ENCODE data around the gene UBE3B.

UBE3B gene

GRCh38 chr12:109548258-109548657 lies 70.8 kb downstream of the UBE3B start:
- H3K4me3 ChIP-seq (ENCODE audit: low read depth, low read length) = no peak overlapping the region
- TF ChIP-seq CTCF (IDR thresholded peaks at IDR 0.05; ENCODE audit: borderline replicate concordance, insufficient read depth, low read depth, low read length) = no peak

GRCh38 chr12:109549613-109550270 lies 72.3 kb downstream of the UBE3B start:
- TF ChIP-seq CTCF (IDR thresholded peaks at IDR 0.05; ENCODE audit: borderline replicate concordance, insufficient read depth, low read depth, low read length) = no peak
- H3K4me3 ChIP-seq (ENCODE audit: low read depth, low read length) = no peak overlapping the region

- TF ChIP-seq CTCF (IDR thresholded peaks at IDR 0.05; ENCODE audit: borderline replicate concordance, insufficient read depth, low read depth, low read length) = no peak
- no peak overlapping the region for H3K4me3 ChIP-seq (ENCODE audit: low read depth, low read length)
Measured at GRCh38 chr12:109550281-109550680, 72.8 kb downstream of the UBE3B start.

- H3K4me3 ChIP-seq (ENCODE audit: low read depth, low read length) = no peak overlapping the region
- no peak for TF ChIP-seq CTCF (IDR thresholded peaks at IDR 0.05; ENCODE audit: borderline replicate concordance, insufficient read depth, low read depth, low read length)
Measured at GRCh38 chr12:109551108-109551507, 73.7 kb downstream of the UBE3B start.

- no peak for TF ChIP-seq CTCF (IDR thresholded peaks at IDR 0.05; ENCODE audit: borderline replicate concordance, insufficient read depth, low read depth, low read length)
Measured at GRCh38 chr12:109552971-109553370, 75.5 kb downstream of the UBE3B start.

GRCh38 chr12:109553483-109553882 lies 76.0 kb downstream of the UBE3B start:
- TF ChIP-seq CTCF (IDR thresholded peaks at IDR 0.05; ENCODE audit: borderline replicate concordance, insufficient read depth, low read depth, low read length) = no peak
- H3K4me3 ChIP-seq (ENCODE audit: low read depth, low read length) = no peak overlapping the region

More at GRCh38 chr12:109552971-109553370, 75.5 kb downstream of the UBE3B start:
- no peak overlapping the region for H3K4me3 ChIP-seq (ENCODE audit: low read depth, low read length)

GRCh38 chr12:109553906-109554500 lies 76.6 kb downstream of the UBE3B start:
- no peak overlapping the region for H3K4me3 ChIP-seq (ENCODE audit: low read depth, low read length)
- TF ChIP-seq CTCF (IDR thresholded peaks at IDR 0.05; ENCODE audit: borderline replicate concordance, insufficient read depth, low read depth, low read length) = no peak

All from GM12875 (cell line).